AG20443 (cell line): Measurements from ENCODE around the gene GPRC5A.
A peak's percentile ranks its signal among the peaks of the same experiment; 100 is the strongest.
"Not testable (repeated sequence)": the region's sequence is repeated elsewhere in the genome, so short reads cannot be mapped to it uniquely, and the experiment has no call there.

Experiments
- DNase-seq: peaks from one replicate; pipeline ENCODE4 v3.0.0; 2012; ENCODE audit warnings: low spot score, mixed read lengths

GPRC5A gene

DNA sequence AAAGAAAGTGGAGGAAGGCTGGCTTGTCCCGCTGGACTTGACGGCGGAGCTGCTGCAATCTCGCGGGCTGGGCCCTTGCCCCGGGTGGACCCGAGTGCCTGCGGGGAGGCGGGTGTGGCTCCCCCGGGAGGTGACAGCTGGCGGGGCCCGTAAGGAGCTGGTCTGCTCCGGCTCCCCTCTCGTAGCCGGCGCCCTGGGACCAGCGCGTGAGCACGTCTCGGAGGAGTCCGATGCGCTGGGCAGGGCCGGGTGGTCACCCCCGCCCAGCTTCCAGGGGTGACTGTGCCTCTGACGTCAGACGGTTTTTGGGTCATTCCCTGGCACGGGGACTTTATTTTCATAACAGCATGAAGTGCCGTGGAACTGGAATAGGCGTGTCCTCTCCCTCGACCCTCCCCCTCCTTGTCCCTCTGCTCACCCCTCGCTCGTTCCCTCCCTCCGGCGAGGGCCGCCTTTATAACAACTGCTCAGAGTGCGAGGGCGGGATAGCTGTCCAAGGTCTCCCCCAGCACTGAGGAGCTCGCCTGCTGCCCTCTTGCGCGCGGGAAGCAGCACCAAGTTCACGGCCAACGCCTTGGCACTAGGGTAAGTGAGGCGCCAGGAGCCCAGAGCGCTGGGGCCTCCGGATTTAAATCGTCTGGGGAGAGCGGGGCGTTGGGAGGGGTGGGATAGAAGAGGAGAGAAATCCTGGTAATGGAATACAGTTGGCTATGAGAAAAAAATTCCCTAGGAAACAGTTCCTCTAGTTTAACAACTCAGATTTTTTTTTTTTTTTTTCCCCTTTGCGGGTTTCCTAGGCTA, at the start of gene GPRC5A:
GPRC5A (plus strand) TSS at position 483 of the 801 bp plus-strand sequence. CDS start 16,688 bp downstream, outside the sequence.
- DNase-seq: peak; percentile 93

DNA sequence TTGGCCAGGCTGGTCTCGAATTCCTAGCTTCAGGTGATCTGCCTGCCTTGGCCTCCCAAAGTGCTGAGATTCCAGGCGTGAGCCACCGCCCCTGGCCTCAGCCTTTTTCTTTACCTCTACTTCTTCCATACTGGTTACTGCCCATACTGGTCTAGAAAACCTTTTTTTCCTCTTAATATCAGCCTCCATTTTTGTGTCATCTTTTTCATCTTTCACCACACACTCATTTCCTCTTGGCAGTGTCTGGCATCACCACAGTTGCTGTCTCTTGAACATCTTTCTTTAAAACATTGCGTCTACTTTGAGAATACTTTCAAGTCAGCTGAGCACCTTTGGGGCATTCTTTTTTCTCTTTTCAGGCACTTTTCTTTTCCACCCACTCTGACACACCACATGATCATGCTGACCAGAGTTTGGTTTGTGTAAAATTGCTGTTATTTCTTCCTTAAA, 45.5 kb upstream of the GPRC5A start:
- no peak for DNase-seq

GRCh38 chr12:12846780-12847179, 44.6 kb upstream of the GPRC5A start:
- not testable (repeated sequence) for DNase-seq

DNA sequence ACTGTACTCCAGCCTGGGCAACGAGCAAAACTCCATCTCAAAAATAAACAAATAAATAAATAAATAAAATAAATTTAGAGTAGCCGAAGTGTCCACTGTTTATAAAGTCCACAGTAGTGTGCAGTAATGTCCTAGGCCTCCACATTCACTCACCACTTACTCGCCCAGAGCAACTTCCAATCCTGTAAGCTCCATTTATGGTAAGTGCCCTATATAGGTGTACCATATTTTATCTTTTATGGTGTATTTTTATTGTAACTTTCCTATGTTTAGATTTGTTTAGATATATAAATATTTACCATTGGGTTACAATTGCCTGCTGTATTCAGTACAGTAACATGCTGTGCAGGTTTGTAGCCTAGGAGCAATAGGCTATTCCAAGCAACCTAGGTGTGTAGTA, 37.9 kb upstream of the GPRC5A start:
- no peak for DNase-seq

DNA sequence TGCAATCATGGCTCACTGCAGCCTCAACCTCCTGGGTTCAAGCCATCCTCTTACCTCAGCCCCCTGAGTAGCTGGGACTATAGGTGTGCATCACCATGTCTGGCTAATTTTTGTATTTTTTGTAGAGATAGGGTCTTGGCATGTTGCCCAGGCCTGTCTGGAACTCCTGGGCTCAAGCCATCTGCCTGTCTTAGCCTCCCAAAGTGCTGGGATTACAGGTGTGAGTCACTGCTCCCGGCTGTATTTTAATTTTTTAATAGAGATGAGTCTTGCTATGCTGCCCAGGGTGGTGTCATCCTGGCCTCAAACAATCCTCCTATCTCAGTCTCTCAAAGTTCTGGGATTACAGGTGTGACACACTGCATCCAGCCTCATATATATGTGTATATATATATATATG, 31.7 kb upstream of the GPRC5A start:
- DNase-seq: no peak

DNA sequence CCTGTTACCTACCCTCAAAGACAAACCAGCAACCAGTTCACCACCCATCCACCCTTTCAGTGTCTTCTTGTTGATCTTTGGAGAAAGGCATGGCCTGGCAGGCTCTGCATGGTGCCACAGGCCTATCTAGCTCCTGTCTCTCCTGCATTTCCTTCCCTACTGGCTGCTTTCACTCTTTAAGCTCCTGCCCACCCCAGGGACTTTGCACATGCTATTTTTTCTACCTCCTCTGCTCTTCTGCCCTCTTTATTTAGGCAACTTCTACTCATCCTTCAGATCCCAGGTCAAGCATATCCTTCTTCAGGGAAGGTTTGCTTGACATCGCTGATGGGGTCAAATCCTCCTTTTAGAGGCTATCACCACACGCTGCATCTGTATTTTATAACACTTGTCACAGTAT, 27.1 kb upstream of the GPRC5A start:
- no peak for DNase-seq

GRCh38 chr12:12868477-12869235, 22.7 kb upstream of the GPRC5A start:
- no peak for DNase-seq

DNA sequence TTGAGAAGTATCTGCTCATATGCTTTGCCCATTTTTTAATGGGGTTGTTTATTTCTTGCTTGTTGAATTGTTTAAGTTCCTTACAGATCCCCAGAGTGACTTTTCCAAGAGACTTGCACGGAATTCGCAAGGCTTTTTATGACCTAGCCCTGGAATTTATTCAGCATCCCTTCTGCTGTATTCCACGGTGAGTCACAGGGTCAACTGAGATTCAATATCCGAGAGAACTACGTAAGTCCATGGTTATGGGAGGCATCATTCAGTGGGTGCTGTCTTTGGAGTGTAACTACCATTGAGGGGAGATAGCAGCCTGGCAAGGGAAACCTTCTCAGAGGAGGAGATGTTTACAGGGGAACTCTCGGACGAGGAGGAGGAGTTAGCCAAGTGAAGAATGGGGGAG, 20.9 kb upstream of the GPRC5A start:
- peak; percentile 38 for DNase-seq

DNA sequence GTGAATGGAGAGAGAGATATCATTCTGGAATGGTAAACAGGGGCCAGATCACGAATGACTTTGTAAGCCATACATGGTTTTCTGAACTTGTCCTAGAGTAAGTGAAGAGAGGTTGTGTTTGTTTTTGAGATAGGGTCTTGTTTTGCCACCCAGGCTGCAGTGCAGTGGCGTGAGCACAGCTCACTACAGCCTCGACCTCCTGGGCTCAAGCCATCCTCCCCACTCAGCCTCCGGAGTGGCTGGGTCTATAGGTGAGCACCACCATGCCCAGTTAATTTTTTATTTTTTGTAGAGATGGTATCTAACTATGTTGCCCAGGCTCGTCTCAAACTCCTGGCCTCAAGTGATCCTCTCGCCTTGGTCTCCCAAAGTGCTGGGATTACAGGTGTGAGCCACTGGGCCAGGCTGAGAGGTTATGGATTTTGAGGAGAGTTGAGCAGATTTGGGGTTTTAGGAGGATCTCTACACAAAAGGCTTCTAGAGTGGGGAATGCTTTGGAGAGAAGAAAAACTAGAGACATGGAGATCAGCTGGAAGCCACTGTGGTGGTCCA, 19.7 kb upstream of the GPRC5A start:
- no peak for DNase-seq

GRCh38 chr12:12872139-12872933, 19.0 kb upstream of the GPRC5A start:
- peak; percentile 52 for DNase-seq

DNA sequence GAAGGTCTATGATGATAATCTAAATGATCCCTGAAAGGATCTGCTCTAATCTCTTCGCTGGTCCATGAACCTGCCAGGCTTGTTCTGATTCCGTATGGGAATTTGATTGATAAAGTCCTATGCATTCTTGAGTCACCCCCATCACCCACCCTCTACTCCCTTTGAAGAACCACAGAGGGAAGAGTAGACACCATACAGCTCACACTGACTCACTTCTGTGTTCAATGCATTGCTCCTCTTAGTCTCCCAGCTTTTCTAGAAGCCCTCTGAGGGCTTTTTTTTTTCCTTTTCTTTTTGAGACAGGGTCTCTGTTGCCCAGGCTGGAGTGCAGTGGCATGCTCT, 18.5 kb upstream of the GPRC5A start:
- no peak for DNase-seq

DNA sequence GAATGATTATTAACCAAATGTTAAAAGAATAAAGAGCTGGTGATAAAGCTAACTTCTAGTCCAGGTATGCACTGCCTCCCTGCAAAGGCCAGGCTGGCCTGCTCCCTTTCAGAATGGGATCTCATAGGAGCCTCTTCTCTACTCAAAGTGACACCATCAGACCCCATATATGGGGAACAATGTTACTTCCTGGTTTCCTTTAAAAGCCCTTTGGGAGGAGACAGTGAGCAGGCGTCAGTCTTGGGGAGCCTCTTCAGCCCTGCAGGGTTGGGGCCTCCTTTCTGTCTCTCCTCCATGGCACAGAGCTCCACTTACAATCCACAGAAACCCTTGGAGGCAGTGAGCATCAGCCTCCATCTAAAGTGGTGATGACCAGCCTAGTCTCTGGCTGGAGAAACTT, 17.3 kb upstream of the GPRC5A start:
- no peak for DNase-seq

GRCh38 chr12:12875301-12875700, 16.1 kb upstream of the GPRC5A start:
- not testable (repeated sequence) for DNase-seq

GRCh38 chr12:12877153-12877768, 14.1 kb upstream of the GPRC5A start:
- DNase-seq: no peak

- peak; percentile 28 for DNase-seq
Measured at GRCh38 chr12:12877781-12878455, 13.4 kb upstream of the GPRC5A start.

GRCh38 chr12:12880537-12880936, 10.8 kb upstream of the GPRC5A start:
- DNase-seq: no peak

- DNase-seq: peak; percentile 33
Measured at GRCh38 chr12:12881151-12881909, 10.0 kb upstream of the GPRC5A start.

- no peak for DNase-seq
Measured at GRCh38 chr12:12882288-12882687, 9.1 kb upstream of the GPRC5A start.

DNA sequence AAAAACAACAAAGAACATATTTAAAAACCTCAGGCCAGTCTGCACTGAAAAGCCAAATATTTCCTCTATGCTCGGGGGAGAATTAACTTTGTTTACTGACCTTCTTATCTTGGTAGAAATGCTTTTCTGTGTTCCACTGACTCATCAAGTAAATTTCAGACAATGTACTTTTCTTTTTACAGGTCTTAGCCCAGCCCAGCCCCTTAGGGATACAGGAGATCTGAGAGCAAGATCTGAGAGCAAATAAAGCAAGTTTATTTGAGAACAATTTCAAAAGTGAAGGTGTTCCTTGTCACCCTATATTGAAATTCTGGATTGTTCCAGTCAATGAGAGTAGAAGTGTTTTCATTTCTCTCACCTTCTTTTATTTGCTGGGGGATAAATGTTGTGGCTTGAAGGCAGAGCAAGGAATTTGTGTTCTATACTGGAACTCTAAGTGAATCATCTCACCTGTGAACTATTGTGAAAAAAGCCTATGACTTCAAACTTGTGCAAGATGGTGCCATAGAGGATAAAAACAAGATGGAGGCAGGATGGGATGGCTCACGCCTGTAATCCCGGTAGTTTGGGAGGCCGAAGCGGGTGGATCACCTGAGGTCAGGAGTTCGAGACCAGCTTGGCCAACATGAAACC, 7.9 kb upstream of the GPRC5A start:
- no peak for DNase-seq
